CD4-positive, alpha-beta T cell treated with Interleukin-4 for 1 hour (primary cell): ENCODE results near the gene IL31.
"Not testable (repeated sequence)": the region's sequence is repeated elsewhere in the genome, so short reads cannot be mapped to it uniquely, and the experiment has no call there.

Source experiments
- DNase-seq, 2 donors: peaks; one replicate each; pipeline ENCODE4 v3.0.0-alpha.2; 2020 to 2022

Gene IL31

DNA sequence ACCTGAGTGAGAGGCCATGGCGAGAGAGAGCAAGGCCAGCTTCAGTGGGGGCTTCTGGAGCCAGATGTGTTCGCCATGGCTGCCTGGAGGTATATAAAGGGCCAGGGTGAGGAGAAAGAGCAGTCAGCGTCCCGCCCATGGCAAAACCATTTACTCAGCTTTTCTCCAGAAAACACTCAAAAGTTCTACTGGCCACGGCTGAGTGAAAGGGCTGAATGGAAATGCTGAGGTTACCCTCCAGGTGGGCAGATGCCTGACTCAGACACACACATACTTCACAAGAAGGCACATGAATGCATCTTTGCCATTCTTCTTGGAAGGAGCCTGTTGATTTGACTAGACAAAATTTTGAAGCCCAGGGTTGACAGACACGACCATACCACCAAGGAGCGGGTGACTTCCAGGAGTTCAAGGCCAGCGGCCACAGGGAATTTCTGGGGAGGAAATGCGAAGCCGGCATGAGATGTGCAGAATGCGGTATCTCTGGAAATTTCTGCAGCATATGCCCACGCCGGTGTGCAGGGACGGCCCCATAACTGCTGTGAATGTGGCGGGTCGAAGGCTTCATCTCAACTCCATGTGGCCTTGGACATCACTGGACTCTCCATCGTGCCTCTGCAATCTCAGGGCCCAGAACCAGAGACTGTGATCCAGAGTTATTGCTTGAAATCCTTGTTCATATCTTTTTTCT lies at the start of gene IL31:
Gene IL31, minus strand, starts transcription at position 67 of the 691 bp plus-strand sequence. Its CDS starts 49 bp downstream, at position 18.
- DNase-seq: no peak

- DNase-seq: no peak
Observed at GRCh38 chr12:122216445-122216844, 42.4 kb upstream of the IL31 start.

DNA sequence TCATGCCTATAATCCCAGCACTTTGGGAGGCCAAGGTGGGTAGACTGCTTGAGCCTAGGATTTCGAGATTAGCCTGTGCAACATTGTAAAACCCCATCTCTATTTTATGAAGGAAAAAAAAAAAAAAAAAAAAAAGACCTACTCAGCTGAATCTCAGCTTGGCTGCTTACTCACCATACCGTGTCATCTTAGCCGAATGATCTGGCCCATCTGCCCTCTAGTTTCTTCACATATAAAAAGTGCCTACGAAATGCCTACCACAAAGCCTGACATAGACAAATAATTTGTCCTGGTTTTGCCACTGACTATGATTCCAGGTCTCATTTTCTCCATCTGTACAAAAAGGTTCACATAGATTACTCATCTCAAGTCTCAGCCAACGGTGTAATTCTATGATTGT lies 41.8 kb upstream of the IL31 start:
- no peak for DNase-seq

GRCh38 chr12:122208073-122208820 lies 34.2 kb upstream of the IL31 start:
- DNase-seq: no peak

DNA sequence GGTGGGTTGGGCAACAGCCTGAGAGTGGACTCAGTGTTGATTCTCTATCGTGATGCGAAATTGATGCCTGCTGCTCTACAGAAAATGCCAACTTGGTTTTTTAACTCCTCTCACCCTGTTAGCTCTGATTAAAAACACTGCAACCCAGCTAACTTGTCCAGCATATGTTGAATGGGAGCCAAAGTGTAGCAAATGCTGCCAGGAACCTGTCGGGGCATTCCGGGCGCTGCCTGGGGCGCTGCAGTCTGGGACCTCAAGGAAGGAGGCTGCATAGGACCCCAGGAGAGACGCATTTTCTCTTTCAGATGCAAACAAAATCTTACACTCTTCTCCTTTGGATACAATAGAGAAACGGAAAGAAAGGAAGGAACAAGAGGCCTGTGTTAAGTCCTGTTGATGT lies 33.4 kb upstream of the IL31 start:
- DNase-seq: no peak

DNA sequence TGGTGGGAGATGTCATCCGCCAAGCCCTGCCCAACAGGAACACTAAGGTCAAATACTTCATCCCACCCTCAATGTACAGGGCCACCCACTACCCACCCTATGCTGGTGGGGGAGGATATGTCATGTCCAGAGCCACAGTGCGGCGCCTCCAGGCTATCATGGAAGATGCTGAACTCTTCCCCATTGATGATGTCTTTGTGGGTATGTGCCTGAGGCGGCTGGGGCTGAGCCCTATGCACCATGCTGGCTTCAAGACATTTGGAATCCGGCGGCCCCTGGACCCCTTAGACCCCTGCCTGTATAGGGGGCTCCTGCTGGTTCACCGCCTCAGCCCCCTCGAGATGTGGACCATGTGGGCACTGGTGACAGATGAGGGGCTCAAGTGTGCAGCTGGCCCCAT lies 33.0 kb upstream of the IL31 start:
- DNase-seq: no peak

DNA sequence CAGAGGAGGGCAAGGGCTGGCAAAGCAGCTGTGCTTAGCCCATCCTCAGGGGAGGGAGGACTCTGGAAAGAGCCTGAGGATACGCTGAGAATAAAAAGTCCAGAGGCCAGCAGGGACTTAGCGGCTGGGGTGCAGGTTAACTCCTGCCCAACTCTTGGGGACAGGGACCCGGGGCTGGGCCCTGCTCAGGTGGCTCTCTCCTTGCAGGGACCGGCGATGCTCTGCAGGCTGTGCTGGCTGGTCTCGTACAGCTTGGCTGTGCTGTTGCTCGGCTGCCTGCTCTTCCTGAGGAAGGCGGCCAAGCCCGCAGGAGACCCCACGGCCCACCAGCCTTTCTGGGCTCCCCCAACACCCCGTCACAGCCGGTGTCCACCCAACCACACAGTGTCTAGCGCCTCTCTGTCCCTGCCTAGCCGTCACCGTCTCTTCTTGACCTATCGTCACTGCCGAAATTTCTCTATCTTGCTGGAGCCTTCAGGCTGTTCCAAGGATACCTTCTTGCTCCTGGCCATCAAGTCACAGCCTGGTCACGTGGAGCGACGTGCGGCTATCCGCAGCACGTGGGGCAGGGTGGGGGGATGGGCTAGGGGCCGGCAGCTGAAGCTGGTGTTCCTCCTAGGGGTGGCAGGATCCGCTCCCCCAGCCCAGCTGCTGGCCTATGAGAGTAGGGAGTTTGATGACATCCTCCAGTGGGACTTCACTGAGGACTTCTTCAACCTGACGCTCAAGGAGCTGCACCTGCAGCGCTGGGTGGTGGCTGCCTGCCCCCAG lies 32.3 kb upstream of the IL31 start:
- no peak for DNase-seq

DNA sequence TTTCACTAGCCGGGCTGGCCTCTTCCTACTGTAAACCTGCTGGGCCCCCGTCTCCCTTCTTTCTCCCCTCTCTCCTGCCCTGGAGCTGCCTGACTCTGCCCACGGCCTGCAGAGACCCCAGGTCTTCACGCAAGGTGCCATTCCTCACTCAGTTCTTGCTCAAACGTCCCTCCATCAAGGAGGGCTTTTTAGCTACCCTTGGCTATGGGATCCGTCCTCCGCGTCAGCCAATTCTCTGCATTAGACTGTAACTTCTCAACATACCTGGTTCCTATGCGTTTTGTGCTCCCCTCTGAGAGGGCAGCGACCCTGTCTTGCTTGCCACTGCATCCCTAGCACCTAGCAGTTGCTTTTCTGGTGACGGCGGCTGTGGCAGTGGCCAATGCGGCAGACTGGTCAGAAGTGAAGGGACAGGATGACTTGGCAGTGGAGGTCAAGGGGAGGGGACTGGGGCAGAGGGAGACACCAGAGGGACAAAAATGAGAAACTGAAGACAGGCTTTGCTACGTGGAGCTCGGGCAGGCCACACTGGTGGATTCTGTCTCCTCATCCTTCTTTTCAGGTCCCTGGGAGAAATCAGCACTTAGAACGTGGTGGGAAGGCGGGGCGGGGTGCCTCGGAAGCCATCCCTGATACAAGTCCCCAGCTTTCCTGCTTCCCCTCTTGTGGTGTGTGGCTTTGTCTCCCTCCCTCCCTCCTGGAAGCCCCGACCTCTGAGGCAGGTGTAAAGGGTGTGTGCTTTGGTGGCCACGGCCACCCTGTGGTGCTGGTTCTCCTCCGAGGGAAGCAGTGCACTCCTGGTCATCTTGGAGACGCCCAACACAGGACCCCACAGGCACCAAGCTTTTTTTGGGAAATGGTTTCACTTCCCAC lies 31.3 kb upstream of the IL31 start:
- DNase-seq: no peak

DNA sequence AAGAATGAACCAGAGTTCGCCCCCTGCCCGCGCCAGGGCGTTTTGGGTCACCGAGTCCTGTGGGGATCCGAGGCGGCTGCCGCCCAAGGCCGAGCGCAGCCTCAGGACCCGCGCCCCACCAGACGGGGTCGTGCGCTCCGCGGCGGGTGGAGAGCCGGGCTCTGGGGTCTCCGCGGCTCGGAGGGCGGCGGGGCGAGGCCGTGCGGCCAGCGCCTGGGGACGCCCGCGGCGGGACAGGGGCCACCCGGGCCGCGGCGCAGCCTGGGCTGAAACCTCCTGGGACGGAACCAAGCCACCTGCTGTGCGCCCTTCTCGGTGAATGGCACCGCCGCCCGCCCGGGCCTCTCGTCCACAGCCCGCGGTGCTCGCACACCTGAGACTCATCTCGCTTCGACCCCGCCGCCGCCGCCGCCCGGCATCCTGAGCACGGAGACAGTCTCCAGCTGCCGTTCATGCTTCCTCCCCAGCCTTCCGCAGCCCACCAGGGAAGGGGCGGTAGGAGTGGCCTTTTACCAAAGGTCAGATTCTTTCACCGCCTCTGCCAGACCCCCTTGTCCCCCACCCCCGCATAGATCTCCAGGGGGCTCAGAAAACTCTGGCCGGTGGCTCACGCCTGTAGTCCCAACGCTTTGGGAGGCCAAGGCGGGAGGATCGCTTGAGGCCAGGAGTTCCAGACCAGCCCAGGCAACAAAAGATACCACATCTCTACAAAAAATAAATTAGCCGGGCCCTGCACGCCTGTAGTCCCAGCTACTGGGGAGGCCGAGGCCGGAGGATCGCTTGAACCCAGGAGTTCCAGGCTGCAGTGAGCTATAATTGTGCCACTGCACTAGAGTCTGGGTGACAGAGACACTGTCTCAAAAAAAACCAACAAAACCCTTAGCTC lies 30.4 kb upstream of the IL31 start:
- DNase-seq: no peak

GRCh38 chr12:122203301-122204166 lies 29.5 kb upstream of the IL31 start, which contains the start of gene B3GNT4:
Gene B3GNT4 (plus strand): TSS chr12:122203709. CDS start chr12:122204619, 910 bp downstream.
- DNase-seq: peak; percentile 58 to 76

DNA sequence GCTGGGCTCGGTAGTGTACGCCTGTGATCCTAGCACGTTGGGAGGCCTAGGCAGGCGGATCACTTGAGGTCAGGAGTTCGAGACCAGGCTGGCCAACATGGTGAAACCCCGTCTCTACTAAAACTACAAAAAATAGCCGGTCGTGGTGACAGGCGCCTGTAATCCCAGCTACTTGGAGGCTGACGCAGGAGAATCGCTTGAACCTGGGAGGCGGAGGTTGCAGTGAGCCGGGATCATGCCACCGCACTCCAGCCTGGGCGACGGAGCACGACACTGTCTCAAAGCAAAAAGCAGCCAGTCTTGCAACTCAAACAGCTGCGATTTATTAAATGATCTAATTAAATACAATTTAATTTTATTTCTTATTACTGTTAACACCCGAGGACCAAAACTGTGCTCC lies 28.8 kb upstream of the IL31 start:
- not testable (repeated sequence) for DNase-seq

DNA sequence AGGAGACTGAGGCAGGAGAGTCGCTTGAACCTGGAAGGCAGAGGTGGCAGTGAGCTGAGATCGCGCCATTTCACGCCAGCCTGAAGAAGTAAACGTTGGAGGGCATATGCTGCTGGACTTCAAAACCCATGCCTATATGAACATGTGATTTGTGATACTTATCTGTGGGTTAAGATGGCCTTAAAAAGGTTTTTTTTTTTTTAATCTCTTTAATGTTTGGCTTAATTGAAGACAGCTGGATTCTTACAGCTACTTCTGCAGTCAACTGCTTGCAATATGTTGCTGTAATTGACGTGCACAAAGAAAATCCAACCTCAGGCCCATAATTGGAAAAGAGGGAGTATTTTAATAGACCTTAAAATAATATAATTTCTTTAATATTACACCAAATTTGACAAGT lies 28.0 kb upstream of the IL31 start:
- DNase-seq: no peak

DNA sequence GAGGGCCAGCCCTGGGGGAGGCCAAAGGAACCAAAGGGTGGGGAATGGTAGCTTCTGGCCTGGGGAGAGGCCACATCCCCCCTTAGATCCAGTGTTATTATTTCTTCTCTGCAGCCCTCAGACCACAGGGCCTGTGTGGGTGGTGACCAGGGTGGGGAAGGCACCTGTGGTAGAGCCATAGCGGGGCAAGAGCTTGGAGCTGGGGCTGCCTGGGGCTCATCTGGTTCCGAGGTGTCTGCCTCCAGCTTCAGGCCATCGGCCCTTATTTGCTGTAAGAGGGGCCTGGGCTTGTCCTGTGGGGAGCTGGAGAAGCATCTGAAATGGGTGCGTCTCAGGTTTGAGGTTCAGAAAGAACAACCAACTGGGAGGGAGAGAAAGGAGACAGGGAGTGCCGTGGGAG lies 27.4 kb upstream of the IL31 start:
- no peak for DNase-seq

GRCh38 chr12:122200541-122201175 lies 26.6 kb upstream of the IL31 start:
- no peak for DNase-seq

- no peak for DNase-seq
Observed at GRCh38 chr12:122199484-122200355, 25.7 kb upstream of the IL31 start.

- no peak for DNase-seq
Observed at GRCh38 chr12:122197612-122197966, 23.6 kb upstream of the IL31 start.

DNA sequence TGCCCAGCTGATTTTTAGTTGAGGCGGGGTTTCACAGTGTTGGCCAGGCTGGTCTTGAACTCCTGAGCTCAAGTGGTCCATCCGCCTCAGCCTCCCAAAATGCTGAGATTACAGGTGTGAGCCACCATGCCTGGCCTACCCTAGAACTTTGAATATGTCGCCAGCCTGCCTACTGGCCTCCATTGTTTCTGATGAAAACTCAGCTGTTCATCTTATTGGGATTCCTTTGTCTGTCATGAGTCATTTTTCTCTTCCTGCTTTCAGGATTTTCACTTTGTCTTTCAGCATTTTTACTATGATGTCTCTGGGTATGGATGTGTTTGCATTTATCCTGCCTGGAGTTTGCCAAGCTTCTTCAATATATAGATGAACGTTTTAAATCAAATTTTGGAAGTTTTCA lies 21.4 kb upstream of the IL31 start:
- no peak for DNase-seq

GRCh38 chr12:122194804-122195203 lies 20.8 kb upstream of the IL31 start:
- no peak for DNase-seq

- DNase-seq: no peak
Observed at GRCh38 chr12:122192441-122192840, 18.4 kb upstream of the IL31 start.
